ELR (cell line): ENCODE measurements around the gene SMIM20.
"Not testable (repeated sequence)": the region's sequence is repeated elsewhere in the genome, so short reads cannot be mapped to it uniquely, and the experiment has no call there.

Experiments
- DNase-seq: peaks from one replicate; pipeline ENCODE4 v3.0.0-alpha.2; 2015; ENCODE audit warnings: low read depth

The SMIM20 gene

DNA sequence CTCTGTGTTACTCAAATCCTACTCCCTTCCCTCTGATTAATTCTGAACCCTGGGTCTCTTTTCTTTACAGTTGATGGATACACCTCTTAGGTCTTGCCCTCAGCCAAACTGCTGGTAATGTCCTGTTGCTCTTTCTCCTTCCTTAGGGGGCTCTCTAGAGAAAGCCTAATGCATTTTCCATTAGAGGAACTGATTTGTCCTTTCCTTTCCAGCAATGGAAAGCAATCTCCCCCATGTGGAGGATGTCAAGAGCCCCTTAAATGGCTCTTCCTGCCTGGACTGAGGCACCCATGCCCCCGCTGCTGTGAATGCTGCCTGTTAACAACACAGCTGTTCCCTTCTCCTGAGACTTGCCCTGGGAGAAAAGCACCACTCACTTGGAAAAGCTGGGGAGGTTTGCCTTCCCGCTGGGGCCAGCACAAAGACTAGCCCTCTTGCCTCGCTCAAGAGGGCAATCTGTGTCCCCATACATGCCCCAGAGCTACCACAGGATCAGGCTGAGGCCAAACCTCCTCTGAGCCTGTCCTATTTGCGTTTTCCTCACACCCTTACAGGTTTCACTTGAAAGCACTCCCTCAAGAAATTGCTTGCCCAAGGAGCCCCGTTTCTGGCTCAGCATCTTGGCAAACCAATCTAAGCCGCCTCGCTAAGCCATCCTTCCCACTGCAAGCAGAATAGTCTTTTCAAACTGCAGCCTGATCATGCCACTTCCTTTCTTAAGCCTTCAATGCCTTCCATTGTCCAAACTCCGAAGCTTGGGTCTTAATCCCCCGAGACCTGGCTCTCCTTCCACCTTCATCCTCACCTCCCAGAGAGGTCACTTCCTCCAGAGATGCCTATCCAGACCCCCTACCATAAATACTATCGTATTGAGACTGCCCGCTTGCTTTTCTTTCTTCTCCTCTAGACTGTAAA, 23.2 kb upstream of the SMIM20 start:
- DNase-seq = no peak

DNA sequence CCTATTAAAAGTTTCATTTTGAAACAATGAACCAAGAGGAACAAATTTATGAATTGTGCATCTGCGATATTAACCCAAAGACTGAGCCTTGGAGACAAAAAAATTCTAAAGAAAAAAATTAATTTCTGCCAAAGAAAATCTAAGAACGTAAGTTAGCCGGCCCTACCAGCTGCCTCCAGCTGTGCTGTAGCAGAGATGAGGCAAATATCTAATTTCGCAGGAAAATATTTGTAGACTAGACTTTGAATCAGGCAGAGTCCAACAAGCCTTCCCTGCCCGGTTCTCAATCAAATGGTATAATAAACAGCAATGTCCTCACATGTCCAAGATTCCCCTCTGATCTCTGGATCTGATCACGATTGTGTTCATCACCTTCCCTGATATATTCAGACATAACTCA, 21.2 kb upstream of the SMIM20 start:
- DNase-seq = no peak

DNA sequence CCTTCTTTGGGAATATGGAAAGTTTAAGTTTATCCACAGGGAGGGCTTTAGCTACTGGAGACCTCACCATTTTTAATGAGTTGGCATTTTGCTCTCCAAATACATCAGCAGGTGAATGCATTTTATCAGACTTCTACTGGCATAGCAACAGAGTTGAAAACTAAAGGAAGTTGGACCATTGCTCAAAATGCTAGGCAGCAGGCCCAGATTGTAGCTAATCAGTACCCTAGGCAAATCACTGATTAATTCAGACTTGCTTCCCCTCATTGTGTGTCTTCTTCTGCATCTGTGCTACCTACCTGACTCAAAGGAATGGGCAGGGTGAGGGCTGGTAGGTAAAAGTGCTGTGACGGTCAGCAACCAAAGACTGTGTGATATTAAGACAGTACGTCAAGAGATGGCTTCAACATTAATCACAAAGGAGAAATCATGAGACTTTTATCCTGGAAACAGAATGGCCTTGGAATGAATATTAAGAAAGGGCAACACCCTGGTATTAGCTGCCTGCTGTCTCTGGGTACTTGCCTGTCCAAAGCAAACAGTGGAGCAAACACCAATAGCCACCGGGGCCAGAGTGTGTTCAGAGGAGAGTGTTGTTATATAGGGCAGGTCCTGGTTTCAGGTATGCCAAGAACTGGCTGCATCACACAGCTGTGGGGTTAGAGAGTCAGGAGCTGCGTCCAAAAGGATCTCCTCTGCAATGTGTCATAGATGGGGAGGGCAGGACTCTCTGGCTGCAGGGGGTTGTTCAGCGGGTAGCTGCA, 17.1 kb upstream of the SMIM20 start:
- DNase-seq = no peak

DNA sequence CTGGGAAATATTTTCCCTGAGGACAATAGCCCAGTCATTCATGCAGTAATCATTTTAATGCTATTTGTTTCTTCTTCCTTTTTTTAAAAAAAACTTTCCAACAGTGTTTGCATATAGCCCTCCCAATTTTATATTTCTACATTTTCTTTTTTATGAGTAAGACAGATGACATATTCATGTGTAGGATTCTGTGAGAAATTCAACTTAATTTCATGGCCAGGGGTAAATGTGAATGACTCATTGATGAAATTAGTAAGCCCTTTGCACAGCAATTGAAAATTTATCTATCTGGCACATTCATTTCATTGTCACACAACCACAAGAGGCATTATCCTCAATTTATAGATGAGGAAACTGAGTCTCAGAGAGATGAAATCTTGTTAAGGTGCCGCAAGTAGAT, 13.7 kb upstream of the SMIM20 start:
- DNase-seq = peak; percentile 60

DNA sequence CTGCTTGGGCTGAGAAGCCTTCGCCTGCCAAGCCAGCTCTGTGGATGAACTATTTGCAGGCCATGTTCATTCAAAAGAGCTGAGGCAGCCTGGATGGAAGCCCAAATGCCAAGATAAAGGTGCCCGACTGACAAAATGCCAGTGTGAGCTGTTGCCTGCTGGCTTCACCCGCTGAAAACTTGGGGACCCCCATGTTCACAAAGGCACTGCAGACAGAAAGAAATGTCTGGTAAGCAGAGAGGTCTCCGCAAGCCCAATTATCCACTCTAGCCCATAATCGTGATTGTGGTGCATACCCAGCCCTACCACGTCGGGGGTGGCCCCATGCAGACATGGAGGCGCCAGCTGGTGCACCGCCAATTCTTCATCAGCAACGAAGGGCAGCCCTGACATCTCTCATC, 13.0 kb upstream of the SMIM20 start:
- DNase-seq = no peak

GRCh38 chr4:25903900-25904747, 9.9 kb upstream of the SMIM20 start:
- no peak for DNase-seq

GRCh38 chr4:25904748-25905082, 9.3 kb upstream of the SMIM20 start:
- no peak for DNase-seq

- DNase-seq = no peak
Measured at GRCh38 chr4:25905371-25905770, 8.6 kb upstream of the SMIM20 start.

GRCh38 chr4:25906113-25906512, 7.9 kb upstream of the SMIM20 start:
- DNase-seq = not testable (repeated sequence)

GRCh38 chr4:25908491-25908901, 5.5 kb upstream of the SMIM20 start:
- peak; percentile 95 for DNase-seq

- DNase-seq = no peak
Measured at GRCh38 chr4:25911356-25911755, 2.7 kb upstream of the SMIM20 start.

DNA sequence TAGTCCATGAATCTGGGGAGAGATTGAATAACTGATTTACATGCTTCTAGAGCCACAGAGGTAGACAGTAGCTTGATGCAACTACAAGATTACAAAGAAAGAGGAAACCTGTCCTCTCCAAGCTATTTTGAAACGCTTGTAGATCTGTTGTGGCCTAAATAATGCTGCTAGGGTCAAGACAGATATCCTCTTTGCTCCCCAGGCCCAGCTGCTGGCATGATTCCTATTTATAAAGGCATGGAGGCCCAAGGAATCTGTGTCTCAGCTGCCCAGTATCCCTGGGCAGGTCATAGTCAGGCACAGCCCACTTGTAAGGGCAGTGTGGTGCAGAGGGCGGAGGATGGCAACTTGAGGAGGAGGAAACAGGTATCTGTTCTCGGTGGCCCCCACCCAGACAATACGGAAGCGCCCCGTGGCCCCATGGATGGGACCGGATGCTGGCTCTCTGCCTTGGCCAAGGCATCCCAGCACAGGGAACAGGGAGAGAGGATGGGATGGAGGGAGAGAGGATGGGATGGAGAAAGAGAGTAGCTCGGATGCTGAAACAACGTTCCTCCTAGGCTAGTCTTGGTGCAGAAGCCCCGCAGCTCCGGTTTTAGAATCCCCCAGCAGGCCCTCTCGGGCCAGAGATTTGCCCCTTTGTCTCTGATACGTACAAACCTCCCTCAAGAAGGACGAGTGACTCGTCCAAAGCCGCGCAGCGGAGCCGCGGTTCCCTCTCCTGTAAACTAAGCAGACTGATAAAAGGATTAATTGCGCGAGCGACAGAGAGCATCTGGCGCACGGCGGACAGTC, 767 bp upstream of the SMIM20 start:
- no peak for DNase-seq

DNA sequence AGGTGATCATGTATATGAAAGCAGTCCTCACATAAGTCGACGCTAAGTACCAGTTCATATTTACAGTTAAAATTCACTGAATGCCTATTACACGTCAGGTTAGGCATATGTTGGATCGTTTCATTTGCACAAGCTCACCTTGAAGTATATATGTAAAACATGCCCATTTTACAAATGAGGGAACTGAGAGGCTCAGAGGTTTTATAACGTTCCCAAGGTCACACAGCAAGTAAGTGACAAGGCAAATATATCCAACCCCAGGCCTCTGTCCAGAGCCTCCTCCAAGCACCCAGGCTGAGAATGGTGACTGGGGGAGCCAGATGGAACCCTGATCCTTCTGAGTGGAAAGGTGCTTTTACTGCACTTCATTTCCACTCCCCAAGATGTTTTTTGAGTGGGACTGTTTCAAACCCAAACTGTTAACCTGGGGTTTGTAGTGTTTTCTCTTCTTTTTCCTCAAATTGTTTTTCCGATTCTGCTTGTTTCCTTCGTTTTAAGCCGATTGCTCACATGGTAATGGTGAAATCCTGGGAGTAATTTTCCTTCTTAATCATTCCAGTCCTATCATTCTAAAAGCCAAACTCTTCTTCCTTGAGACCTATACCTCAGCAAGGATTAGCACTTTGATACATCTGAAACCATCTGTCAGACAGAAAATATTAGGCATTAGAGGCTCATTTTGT, 791 bp downstream of the SMIM20 start:
- no peak for DNase-seq

- no peak for DNase-seq
Measured at GRCh38 chr4:25915353-25915705, 1.3 kb downstream of the SMIM20 start.

- no peak for DNase-seq
Measured at GRCh38 chr4:25916870-25917269, 2.9 kb downstream of the SMIM20 start.

GRCh38 chr4:25919676-25920075, 5.7 kb downstream of the SMIM20 start:
- no peak for DNase-seq

GRCh38 chr4:25921922-25922321, 7.9 kb downstream of the SMIM20 start:
- no peak for DNase-seq

GRCh38 chr4:25922812-25923369, 8.9 kb downstream of the SMIM20 start:
- no peak for DNase-seq

GRCh38 chr4:25923745-25924144, 9.7 kb downstream of the SMIM20 start:
- DNase-seq = no peak

DNA sequence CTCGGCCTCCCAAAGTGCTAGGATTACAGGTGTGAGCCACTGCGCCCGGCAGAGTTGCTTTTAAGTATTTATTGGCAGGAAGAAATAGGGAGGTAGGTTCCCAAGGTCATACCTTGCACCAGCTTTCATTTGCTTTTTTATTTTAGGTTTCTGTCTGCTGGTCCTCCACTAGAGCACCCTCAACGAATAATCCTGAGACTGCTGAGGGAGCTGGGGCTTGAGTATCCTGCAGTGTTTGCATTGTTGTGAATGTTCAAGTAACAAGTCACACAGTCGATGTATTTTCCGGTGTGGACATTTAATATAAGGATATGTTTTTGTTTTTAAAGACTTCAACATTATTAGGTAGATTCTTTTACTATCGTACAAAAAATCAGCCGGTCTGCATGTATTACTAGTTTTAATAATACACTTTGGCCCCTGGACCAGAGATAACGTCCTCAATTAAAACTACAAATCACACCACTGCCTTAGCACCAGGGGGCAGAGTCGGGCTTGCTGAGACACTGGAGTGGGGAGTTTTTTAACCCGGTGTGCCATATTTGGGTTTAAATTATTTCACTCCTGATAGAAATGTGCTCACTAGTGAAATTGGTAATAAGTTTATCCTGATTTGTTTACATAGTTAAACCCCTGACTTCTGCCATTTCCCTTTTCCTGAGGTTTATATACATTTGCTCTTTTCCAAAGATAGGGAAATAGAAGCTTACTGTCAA, 11.6 kb downstream of the SMIM20 start:
- peak; percentile 37 for DNase-seq
